Middle frontal gyrus (tissue), 1 donor: ENCODE results near the gene CAP2.
"Not testable (repeated sequence)": the region's sequence is repeated elsewhere in the genome, so short reads cannot be mapped to it uniquely, and the experiment has no call there.

Experiments
- DNase-seq: peaks from one replicate; pipeline ENCODE4 v3.0.0-alpha.2; 2015; ENCODE audit warnings: low spot score; ENCODE audit errors: extremely low spot score

The CAP2 gene

DNA sequence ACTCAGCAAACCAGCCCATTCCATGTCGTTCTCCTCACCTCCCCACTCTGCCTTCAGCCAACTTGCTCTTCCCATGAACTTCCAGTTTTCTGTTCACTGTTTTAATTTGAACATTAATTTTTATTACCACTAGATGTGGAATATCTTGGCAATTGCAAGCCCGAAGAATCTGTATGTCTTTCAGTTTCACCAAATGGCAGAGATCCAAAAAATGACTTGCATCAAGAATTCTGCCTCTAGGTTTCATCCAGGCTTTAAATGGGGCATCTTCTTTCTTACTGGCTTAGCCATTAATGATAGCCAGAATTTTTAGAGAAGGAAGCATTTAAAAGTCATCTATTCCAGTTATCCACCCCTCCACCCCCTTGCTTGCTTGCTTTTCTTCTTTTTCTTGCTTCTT lies 39.0 kb downstream of the CAP2 start:
- no peak for DNase-seq

DNA sequence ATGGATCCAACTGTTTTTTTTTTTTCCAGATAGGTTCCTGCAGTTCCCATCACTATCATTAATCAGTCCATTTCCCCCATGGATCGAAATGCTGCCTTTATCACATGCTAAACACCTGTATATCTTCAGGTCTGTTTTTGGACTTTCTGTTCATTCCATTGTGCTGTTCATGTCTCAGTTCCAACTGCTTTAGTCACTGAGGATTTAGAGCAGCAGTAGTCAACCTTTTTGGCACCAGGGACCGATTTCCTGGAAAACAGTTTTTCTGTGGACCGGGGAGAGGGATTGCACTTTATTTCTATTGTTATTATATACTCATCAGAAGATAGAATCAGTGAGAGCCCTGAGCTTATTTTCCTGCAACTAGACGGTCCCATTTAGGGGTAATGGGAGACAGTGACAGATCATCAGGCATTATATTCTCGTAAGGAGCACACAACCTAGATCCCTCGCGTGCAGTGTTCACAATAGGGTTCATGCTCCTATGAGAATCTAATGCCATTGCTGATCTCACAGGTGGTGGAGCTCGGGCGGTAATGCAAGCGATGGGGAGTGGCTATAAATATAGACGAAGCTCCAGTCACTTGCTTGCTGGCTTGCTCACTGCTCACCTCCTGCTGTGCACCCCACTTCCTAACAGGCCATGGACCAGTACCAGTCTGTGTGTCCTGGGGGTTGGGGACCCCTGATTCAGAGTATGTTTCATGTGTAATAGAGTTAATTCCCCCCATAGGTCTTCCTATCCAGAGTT lies 46.0 kb downstream of the CAP2 start:
- no peak for DNase-seq

DNA sequence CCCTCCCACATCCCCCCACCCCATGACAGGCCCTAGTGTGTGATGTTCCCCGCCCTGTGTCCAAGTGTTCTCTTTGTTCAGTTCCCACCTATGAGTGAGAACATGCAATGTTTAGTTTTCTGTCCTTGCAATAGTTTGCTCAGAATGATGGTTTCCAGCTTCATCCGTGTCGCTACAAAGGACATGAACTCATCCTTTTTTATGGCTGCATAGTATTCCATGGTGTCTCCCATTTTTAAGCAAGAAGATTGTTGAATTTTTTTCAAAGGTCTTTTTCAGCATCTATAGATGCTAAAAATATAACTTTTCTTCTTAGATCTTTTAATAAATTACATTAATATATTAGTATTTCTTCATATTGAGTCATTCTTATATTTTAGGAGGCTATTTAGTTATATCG lies 47.4 kb downstream of the CAP2 start:
- DNase-seq = not testable (repeated sequence)

DNA sequence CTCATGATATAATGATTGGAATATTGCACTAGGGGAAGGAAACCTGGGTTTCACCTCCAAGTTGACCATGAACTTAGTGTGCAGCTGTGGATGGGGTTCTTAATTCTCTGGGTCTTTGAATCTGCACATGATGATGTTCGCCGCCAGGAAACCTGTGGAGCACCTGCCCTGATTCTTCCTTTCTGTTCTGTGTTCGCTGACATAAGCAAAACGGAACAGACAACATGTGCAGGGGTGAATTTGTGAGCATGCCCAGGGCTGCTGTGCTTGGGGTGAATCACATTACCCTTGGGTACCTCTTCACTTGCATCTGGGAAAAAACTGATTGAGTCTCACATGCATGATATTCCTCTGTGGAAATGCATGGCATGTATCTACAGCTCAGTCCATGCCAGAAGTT lies 48.8 kb downstream of the CAP2 start:
- DNase-seq = no peak

DNA sequence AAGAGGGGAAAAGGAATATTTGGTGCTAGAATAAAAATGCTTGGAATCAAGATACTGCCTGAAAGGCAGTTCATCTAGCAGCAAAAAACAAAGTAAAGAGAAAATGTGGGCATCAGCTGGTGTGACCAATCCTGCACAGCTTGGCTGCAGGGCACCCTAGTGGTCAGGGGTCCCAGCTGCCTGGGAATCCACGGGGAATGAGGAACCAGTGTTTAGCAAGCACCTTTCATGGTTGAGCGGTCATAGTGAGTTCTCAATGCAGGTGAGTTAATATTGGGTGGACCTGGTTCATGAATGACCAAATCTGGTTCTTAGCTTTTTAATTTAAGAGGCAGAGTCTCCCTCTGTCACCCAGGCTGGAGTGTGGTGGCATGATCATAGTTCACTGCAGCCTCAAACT lies 53.3 kb downstream of the CAP2 start:
- DNase-seq = no peak

DNA sequence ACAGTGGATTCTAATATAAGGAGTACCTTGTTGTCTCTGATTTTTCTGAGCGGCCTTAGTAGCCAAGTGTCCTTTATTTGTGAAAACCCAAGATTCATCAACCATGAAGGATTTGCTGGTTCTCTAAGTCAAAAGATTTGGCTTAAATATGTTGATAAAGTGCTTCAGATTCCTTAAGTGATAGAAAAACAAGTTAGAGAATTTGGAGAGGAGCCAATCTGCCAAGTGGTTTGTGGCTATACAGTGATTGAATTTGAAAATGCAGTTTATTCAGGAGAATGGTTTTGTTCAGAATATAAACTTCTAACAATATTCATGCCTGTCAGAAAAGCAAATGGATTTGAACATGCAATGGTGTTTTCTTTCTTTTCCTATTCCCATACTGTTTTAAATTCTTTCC lies 54.8 kb downstream of the CAP2 start:
- DNase-seq = no peak

DNA sequence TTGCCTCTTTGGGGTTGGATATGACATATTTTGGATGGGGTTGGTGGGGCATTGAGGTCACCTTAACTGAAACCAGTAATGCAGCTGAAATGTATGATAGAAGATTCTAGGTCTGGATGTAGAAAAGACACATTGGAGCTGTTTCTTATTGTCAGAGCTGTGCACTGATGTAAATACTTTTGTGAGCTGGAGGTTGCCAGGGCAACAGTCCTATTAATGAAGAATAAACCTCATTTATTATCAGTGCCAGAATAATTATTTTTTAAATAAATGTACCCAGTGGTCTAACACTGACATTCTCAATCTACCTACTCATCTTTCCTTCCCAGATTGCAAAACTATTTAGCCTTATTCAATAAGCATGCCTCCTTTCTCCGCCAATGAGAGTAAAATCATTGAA lies 57.0 kb downstream of the CAP2 start:
- DNase-seq = no peak

DNA sequence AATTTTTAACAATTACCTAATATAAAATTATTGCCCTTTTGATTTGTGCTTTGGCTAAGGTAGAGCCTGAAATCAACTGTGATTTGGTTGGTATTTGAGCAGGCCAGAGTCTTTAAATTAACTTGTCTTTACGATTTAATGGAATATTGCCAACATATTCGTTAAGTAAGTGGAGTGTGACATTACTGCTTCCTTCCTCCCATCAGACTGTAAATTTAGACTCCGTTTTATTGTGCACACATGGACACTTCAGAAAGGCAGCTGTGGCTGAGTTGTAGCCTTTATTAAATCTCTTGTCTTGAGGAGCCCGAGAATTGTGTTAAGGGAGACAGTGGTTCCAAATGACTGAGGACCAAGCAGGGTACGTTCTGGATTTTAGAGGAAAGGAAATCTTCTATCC lies 57.4 kb downstream of the CAP2 start:
- DNase-seq = no peak

DNA sequence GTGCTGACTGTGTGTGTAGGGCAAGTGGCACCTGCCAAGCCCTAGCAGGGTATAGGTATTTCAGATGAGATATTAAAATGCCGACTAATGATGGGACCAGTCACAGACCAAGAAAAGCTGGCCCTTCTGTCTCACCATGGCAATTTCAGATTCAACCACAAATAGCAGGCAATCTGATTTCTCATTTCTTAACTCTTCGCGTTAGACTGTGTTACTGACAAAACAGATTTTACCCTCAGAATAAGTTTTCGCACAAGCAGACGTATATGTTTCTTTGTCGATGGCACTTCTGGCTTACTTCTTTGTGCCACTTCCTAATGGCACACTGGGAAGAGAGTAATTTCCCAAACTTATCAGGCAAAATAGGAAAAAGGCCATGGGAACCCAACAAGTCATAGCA lies 58.7 kb downstream of the CAP2 start:
- no peak for DNase-seq

DNA sequence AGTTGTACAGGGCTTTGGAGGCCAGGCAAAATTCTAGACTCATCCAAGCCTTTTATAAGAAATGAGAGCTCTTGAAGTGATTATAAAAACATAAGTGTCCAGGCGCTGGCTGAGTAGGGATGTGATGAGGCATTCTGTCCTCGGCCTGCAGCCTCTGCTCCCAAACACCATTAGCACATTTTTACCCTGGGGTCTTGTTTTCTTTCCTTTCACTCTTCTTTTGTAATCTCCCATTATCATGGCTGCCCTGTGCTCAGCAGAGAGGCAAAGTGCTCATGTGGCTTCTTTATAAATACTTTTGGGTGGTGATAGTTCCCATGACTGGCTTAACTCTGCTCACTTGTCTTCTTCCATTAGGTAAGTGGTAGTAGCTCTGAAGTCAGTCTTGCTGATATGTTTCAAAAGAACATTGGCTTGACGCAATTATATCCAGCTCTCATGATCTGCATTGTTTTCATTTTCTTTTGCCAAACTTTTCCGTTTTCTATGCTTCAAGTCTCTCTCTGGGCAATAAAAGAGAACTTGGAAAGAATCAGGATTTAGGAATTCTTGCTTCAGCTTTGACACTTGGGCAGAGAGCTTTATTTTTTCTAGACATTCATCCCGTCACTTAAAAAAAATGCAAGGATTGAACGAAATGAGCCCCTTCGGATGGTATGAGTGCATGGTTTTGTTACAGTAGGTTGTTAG lies 61.1 kb downstream of the CAP2 start:
- DNase-seq = no peak

DNA sequence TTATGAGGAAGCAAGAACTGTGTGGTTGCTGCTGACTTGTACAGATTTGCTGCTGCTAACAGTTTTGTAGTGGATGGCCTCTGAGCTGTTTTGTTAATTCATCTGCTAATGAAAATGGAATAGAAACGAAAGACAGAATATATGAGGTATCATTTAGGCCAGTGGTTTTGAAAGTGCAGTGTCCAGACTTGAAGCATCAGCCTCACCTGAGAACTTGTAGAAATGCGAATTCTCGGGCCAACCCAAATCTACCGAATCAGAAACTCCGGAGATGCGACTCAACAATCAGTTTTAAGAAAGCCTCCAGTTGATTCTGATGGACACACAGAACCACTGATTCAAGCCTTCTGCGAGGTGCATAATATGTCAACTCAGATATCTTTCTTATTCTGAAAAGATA lies 62.5 kb downstream of the CAP2 start:
- DNase-seq = no peak

DNA sequence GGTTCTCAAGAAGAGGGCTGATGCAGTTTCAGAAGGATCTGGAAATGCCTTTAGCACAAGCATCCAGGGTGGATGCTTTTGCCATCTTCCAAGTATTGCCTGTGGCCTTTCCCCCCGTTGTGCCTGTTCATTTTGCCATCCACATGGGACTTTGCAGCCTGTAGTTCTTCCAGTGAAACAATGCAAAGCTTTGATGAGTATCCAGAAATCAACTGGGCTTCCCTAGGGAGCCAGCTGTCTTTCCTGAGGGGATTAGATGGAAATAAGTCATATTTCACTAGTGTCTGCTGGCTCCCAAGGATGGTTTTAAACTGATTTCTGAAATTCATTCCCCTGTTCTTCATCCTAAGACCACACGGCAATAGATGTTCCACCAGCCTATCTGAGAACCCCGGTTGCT lies 63.3 kb downstream of the CAP2 start:
- DNase-seq = no peak

DNA sequence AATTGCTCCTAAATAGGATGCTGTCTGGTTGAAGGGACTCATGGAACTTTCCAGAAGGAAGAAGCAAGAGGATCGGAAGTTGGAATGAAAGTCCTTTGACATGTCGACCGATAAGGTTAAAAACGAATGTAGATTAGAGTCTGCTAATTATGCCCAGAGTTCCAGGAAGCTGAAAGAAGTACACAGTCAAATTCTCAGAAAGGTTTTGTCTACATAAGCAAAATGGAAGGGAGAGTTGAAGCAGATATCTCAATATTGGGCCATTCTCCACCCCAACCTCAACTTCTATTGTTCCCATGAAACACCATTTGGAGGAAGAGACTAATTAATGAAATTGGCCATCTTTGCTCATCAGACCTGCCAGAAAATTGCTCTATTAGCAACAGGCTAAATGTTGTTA lies 64.0 kb downstream of the CAP2 start:
- DNase-seq = no peak

DNA sequence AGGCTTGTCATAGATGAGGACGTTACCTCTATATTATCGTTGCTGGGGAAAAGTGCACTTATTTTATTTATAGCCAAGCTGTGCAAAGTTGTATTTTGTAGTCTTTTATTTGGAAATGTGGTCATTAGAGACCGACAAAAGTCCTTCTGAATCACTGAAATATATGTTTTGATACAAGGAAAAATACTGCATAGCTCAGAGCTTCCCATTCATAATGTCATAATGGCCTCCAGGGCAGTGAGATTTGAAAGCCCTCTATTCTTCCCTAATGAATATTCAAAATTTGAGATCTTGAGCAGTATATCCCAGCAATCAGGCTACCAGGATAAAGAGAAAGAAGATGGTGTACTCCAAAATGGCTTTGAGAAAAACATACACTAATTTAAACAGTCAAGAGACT lies 64.6 kb downstream of the CAP2 start:
- no peak for DNase-seq

DNA sequence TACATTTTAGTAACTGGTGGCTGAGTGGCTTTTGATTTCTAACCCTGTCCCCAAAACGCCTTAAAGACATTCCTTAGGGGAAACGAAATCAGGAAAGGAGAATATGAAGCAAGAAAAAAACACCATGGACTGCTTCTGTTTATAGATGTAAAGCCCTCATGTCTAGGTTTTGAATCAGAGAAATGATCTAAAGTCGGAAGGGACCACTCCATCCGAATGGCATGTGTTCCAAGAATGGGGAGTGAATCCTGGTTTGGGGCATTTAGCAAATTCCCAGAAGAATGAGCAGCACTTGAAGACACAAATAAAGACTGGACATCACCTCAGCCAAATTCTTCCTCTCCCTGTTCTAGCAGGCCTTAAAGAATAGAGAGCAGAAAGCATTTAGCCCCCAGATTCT lies 65.6 kb downstream of the CAP2 start:
- no peak for DNase-seq

DNA sequence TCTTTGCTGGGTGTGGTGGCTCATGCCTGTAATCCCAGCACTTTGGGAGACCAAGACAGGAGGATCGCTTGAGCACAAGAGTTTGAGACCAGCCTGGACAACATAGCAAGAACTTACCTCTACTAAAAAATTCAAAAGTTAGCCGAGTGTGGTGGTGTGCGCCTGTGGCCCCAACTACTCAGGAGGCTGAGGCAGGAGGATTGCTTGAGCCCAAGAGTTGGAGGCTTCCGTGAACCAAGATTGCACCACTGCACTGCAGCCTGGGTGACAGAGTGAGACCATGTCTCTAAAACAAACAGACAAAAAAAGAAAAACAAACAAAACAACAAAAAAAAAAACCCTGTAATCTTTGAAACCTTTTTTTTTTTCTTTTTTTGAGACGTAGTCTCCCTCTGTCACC lies 67.5 kb downstream of the CAP2 start:
- no peak for DNase-seq

DNA sequence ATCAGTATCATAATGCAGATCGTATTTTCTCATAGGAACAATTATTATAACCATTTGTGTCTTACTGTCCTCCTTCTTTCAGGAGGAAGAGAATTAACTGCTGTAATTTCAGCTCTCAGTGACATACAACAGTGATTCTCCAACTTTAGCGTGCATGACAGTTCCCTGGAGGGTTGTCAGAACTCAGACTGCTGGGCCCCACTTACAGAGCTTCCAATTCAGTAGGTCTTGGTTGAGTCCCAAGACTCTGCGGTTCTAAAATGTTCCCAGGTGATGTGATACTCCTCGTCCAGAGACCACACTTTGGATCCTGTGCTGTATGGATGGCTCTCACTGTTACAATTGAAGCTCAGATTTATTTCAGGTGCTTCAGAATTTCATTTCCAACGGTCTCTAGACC lies 72.8 kb downstream of the CAP2 start:
- no peak for DNase-seq

DNA sequence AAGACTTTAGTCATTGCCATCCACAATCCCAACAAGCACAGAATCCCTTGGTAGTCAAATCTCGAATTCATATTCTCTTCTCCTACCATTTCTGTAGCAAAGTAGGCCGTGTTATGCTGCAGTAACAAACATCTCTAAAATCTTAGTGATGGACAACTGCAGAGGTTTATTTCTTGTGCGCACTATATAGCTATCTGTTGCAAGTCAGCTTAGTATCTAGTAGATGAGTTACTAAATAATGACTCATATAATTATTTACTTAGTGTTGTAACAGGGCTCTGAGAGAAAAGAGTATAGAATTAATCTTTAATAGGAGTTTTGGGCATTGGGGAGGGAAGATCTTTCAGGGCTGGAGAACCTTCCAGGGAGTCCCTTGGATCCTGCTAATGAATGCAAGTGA lies 73.3 kb downstream of the CAP2 start:
- DNase-seq = no peak

DNA sequence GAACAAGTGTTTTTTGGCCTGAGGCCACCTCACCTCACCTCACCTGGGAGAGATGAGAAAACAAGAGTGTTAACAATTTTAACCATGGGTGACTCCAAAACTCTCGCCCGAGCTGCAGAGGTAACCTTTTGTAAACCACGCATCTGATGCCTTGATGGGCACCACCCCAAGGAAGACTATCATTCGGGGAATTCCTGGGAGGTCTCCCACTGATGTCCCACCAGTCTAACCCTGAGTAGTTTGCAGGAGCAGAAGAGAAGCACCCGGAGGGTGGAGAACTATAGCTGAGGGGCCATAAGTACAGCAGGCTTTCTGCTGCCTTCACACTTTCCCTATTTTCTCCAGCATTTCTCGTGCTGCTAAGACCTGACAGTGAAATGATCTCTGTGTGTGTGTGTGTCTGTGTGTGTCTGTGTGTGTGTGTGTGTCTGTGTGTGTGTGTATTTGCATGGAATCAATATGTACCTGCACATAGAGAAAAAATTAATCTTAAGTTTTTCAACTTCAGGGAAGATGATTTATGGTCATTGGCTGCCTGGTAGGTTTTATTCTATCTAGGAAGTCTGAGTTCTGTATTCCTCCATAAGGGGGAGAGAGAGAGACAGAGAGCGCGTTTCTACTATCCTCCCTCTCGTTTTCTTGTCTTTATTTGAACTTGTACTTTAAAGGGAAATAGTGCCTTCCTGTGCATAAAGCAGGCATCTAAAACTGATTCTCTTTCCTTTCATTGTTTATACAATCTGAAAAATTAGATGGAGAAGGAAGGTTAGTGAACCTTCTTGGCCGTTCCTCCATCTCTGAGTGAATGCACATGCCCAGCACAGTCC lies 75.8 kb downstream of the CAP2 start:
- DNase-seq = no peak

DNA sequence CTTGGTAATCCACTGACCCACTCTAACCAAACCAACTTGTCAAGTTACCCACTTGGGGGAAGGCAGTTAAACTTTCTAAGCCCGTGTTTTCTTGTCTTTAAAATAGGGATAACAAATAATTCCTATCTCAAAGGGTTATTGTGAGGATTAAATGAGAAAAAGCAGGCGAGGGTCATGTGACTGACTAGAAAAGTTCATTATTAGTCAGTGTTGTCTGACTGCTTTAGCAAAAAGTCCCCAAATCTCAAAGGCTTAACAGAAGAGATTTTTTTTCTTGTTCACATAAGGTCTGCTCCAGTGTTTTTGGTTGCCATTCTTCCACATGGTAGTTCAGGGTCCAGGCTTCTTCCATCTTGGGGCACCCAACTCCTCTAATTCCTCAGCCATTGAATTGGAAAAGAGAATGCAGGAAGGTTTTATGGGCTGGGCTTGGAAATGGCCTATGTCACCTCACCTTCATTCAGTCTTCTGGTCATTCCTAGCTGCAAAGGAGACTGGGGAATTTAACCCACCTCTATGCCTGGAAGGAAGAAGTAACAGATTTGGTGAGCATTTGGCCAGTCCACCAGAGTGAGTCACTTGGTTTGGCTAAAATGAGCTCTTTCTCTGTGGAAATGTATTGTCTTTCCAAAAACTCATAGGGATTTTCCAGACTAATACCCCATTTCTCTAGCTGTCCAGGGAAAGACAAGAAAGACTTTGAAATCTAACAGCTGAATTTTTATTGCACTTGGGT lies 77.0 kb downstream of the CAP2 start:
- no peak for DNase-seq

DNA sequence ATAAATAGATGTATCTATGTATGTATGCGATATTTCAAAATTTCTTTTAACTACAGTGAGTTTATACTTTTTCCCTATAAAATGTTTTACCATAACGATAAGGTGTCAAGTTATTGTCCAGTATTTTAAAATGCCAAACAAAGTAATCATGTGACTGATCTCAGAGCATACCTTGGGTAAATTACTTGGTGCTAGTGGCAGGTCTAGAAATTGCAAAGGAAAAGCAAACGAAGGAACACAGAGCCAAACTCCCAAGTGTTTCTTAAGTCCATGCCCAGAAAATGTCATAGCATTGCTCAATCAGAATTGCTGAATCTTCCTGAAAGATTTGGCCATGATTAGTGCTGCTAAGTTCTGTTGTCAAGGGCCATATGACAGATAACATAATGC lies 77.5 kb downstream of the CAP2 start:
- DNase-seq = no peak
